Measurements from ENCODE around the gene ACLY.
"Not testable (repeated sequence)": the region's sequence is repeated elsewhere in the genome, so short reads cannot be mapped to it uniquely, and the experiment has no call there.

The ACLY gene

GRCh38 chr17:41939044-41939692 lies 20.4 kb upstream of the ACLY start:
- no peak for DNase-seq (ENCODE audit: low read depth)

- DNase-seq (ENCODE audit: low read depth), result no peak
Measured at GRCh38 chr17:41937970-41938954, 19.5 kb upstream of the ACLY start.

GRCh38 chr17:41935641-41936040 lies 16.9 kb upstream of the ACLY start:
- no peak for DNase-seq (ENCODE audit: low read depth)

- no peak for DNase-seq (ENCODE audit: low read depth)
Measured at GRCh38 chr17:41932816-41933389, 14.2 kb upstream of the ACLY start.

GRCh38 chr17:41931715-41932114 lies 13.0 kb upstream of the ACLY start:
- not testable (repeated sequence) for DNase-seq (ENCODE audit: low read depth)

DNA sequence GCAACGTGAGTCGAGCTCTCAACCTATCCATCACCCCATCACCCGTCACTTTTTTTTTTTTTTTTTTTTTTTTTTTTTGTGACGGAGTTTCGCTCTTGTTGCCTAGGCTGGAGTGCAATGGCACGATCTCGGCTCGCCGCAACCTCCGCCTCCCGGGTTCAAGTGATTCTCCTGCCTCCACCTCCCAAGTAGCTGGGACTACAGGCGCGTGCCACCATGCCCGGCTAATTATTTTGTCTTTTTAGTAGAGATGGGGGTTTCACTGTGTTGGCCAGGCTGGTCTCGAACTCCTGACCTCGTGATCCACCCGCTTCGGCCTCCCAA lies 12.0 kb upstream of the ACLY start:
- not testable (repeated sequence) for DNase-seq (ENCODE audit: low read depth)

- DNase-seq (ENCODE audit: low read depth), result peak; percentile 98
Measured at GRCh38 chr17:41930009-41930832, 11.5 kb upstream of the ACLY start, which contains the start of gene ODAD4. Gene ODAD4, plus strand, starts transcription at chr17:41930617. Its CDS starts 107 bp downstream, at chr17:41930724.

DNA sequence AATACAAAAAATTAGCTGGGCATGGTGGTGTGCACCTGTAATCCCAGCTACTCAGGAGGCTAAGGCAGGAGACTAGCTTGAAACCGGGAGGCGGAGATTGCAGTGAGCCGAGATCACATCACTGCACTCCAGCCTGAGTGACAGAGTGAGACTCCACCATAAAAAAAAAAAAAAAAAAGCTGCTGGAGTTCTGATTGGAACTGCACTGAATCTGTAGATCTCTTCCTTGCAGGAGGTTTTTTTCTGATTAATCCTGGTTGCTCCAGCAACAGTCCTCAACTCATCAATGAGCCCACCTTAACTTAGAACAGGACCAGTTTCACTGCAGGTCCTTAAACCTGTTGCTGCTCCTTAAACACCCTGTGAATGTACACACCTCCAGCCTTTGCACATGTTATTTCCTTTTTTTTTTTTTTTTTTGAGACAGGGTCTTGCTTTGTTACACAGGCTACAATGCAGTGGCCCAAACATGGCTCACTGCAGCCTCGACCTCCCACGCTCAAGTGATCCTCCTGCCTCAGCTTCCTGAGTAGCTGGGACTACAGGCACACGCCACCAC lies 10.0 kb upstream of the ACLY start:
- DNase-seq (ENCODE audit: low read depth), result no peak

DNA sequence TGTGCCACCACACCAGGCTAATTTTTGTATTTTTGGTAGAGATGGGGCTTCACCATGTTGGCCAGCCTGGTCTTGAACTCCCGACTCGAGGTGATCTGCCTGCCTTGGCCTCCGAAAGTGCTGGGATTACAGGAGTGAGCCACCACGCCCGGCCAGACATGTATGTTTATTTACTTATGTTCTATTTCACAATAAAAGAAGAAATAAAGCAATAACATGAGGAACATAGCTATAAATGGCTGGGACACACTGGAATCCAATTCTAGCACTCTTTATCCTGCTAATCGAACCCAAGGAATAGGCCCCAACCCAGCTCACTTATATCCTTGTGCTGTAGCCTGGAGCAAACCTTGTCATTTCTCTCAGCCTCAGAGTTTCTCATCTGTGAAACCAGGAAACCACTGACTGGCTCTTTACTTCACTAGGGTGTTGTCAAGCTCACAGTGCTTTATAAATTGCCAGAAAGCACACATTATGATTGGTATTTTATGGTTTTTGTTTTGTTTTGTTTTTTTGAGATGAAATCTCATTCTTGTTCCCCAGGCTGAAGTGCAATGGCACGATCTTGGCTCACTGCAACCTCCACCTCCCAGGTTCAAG lies 7.3 kb upstream of the ACLY start:
- DNase-seq (ENCODE audit: low read depth), result peak; percentile 32

DNA sequence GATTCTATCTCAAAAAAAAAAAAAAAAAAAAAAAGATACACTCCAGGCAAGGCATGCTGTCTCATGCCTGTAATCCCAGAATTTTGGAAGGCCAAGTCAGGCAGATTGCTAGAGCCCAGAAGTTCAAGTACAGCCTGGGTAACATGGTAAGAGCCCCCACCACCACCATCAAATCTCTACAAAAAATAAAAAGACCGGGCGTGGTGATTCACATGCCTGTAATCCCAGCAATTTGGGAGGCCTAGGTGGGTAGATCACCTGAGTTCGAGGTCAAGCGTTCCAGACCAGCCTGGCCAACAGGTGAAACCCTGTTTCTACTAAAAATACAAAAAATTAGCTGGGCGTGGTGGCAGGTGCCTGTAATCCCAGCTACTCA lies 1.8 kb upstream of the ACLY start:
- no peak for DNase-seq (ENCODE audit: low read depth)

DNA sequence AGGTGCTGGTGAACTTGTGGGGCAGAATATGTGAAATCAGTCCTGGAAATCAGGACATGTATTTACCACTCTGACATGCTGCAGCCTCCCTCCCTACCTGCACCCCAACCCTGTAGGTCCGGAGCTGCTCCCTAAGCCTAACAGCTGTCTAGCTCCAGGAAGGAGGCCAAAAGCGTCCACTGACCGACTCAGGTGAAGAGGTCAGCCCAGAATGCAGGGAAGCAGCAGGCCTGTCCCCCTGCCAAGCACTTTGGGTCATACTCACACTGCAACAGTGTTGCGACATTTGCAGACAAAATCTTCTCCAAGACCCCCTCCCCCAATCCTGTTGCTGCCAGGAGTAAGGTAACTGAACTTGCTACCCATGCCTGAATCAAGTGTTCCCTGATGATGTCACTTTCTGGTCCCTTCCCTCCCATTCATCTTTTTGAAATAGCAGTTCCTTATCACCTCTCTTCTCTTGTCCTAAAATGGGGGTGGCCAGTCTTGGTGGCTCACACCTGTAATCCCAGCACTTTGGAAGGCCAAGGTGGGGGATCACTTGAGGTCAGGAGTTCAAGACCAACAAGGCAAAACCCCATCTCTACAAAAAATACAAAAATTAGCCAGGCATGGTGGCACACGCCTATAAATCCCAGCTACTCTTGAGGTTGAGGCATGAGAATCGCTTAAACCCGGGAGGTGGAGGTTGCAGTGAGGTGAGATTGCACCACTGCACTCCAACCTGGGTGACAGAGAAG lies 1.3 kb upstream of the ACLY start:
- peak; percentile 34 for DNase-seq (ENCODE audit: low read depth)

DNA sequence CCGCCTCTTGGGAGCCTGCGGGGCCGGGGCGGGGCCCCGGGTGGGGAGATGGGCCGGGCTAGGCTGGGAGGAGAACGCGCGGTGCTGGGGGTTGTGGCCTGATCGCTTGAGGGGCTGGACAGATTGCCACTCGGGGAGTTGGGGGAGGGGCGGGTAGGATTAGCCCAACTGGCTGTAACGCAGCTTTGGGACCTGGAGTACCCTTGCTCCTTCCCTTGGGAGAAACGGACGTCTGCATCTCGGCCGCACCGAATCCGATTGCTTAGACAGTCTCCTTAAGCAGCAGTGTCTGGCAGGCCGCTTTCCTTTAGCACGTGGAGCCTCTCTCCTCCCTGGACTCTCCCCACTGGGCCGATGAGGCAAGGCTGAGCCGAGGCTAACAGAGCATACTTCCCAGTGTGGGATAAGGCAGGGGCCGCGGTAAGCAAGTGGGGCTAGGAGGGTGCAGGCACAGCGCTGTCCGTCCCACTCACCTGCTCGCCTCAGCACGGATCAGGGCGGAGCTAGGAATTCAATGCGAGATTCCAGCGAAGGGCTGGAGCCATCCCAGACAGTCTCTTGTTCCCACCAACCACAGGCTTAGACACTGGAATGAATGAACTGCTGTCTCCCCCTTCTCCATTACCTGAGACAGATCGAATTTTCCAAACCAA lies 540 bp upstream of the ACLY start:
- peak; percentile 71 for DNase-seq (ENCODE audit: low read depth)

DNA sequence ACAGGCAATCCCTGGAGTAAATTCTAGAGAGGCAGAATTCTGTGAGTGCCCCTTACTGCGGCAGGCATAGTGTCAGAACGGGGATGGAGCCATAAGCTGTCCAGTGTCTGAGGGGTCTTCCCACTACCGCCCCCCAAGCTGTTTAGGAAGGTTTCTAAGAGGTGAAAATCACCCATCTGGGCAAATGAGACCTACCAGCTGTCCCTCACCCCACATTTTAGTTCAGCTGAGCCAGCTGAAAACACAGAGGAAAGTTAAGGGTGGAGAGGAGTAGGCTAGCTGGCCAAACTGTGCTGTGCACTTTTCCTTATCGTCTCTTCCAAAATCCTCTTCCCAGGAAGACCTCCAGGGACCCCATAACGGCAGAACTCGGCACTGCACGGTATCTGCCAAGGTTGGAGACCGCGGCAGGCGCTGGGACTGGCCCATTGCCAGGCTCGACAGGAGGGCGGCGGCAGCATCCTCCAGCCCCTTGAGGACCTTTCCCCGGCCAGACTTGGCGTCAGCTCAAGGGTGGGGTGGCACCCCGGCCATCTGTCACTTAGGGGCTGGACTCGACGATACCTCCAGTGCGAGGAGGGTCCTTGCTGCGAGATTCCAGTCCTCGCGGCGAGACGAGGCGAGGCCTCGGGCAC lies 955 bp downstream of the ACLY start:
- peak; percentile 28 for DNase-seq (ENCODE audit: low read depth)

GRCh38 chr17:41917192-41917591 lies 1.6 kb downstream of the ACLY start:
- peak; percentile 60 for DNase-seq (ENCODE audit: low read depth)

DNA sequence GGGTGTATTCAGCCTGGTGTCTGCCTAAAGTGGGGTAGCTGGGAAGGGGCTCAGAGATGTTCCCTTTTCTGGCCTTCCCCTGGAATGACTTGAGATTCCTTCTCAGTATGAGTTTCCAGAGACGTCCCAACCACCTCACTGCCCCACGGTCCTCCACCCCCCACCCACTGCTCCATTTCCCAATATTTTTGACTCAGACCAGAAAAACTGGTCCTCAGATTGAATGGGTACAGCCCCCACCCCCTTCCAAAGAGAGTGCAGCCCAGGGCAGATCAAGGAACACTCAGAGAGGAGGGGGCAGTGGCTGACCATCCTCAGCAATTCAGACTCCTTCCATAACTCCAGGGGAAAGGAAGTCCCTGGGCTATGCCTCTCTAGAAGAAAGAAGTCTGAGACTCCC lies 3.2 kb downstream of the ACLY start:
- DNase-seq (ENCODE audit: low read depth), result no peak

DNA sequence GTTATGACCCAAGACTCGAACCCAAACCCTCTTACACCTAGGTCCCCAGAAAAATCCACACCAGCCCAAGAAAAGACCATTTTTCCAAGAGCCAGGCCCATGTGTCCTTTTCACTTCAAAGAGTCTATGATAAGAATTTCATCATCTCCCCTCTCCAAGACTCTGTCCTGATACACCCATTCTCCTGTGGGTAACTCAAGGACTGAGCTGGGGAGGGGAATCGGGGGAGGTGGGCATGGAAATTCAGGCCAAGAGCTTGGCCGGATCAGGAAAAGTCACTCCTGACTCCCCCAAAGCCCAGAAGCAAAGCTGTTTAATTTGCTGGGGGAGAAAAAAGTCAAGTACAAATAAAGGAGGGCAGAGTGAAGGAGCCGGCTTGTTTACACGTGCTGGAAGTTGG lies 3.7 kb downstream of the ACLY start:
- DNase-seq (ENCODE audit: low read depth), result no peak

DNA sequence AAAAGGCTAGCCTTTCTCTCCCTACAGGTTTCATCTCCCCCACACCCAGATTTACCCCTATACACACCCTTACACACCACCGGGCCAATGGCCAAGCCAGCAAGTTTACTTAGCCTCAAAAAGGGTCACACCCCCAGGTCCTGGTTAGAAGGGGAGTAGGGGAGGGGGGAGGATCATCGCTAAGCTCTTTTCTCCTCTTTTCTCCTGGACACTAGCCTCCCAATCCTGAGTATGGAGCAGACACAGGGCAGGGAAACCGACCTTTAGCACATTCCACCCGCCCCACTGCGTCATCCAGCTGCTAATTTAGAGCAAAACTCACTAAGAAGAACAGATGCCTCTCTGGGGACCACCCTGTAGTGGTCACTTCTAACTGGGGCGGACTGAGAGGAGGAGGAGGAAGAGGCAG lies 4.4 kb downstream of the ACLY start:
- no peak for DNase-seq (ENCODE audit: low read depth)

GRCh38 chr17:41913798-41914197 lies 5.0 kb downstream of the ACLY start:
- DNase-seq (ENCODE audit: low read depth), result no peak

DNA sequence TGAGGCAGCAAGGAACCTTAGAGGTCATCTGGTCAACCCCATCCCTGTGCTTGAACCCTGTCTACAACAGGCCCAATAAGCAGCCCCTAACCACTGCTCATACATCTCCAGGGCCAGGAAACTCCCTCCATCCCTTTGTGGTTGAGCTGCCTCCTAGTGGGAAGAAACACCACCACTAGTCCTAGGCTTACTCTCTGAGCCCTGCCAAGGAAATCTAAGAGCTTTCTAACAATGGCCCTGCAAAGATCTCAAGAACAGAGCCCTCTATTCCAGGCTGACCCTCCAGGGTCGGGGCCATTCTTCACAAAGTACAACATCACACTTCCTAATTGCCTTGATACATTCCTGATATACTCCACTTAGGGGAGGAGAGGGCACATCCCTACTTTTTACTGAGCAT lies 5.8 kb downstream of the ACLY start:
- peak; percentile 39 for DNase-seq (ENCODE audit: low read depth)
